Brain microvascular endothelial cell (primary cell): ENCODE data around the gene IRF2BPL.

Source experiments
- DNase-seq: peaks from one replicate; pipeline ENCODE4 v3.0.0-alpha.2; 2020
- H3K27ac ChIP-seq: fragments of 250-450 bp; sonication (Bioruptor Pico); 2 replicates; pipeline ENCODE4 v1.5.1; 2020; ENCODE audit warnings: mild to moderate bottlenecking, moderate library complexity
- H3K27me3 ChIP-seq: fragments of 250-450 bp; sonication (Bioruptor Pico); replicated peaks from 2 replicates; pipeline ENCODE4 v1.5.1; 2020; ENCODE audit warnings: mild to moderate bottlenecking
- H3K36me3 ChIP-seq: fragments of 250-450 bp; sonication (Bioruptor Pico); replicated peaks from 2 replicates; pipeline ENCODE4 v1.5.1; 2020; ENCODE audit warnings: mild to moderate bottlenecking
- H3K4me3 ChIP-seq: 2 replicates; pipeline ENCODE4 v1.5.1; 2011; ENCODE audit warnings: low read depth, mild to moderate bottlenecking, control low read depth, low read length, moderate library complexity
- CTCF ChIP-seq: IDR thresholded peaks from 2 replicates; pipeline ENCODE4 v1.5.1; 2011; ENCODE audit warnings: low read depth, mild to moderate bottlenecking, moderate library complexity, low read length, control low read depth, inconsistent platforms; ENCODE audit errors: missing control alignments
- in situ Hi-C: cut with HindIII; loops from 2 replicates; pipeline ENCODE4 v1.10.0; 2017; ENCODE audit warnings: low sequenced_read_pairs, low pct_ligation_motif_present

IRF2BPL gene

GRCh38 chr14:77002889-77003288, 25.6 kb downstream of the IRF2BPL start:
- no peak for TF ChIP-seq CTCF
- Histone ChIP-seq H3K27me3 (no peaks in the 10 kb centered on the region), H3K4me3 (no peak overlapping the region), H3K27ac (no peak overlapping the region), H3K36me3 (no peaks in the 10 kb centered on the region)
- in situ Hi-C loops, result no loop called here
- DNase-seq, result no peak

DNA sequence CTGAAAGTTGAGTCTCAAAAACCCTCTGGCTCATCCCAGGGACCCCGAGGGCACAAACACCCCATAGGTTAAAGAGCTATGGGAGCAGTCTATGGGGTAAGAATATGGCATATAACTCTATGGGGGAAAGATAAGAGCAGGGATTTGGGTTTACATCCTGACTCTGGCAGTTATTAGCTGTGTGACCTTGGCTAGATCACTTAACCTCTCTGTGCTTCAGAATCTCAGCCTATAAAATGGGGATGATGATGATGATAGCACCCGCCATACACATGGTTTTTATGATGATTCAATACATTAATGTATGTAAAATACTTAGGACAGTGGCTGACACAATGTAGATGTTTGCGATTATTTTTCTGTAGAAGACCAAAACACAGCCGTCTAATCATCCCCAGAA, 26.2 kb downstream of the IRF2BPL start:
- DNase-seq, result no peak
- in situ Hi-C loops, result no loop called here
- no peak overlapping the region for H3K27ac ChIP-seq
- H3K36me3 ChIP-seq, result no peaks in the 10 kb centered on the region
- no peaks in the 10 kb centered on the region for H3K27me3 ChIP-seq
- H3K4me3 ChIP-seq, result no peak overlapping the region
- TF ChIP-seq CTCF, result no peak

- no peak for DNase-seq
- Histone ChIP-seq H3K27me3 (no peaks in the 10 kb centered on the region), H3K27ac (no peak overlapping the region), H3K36me3 (no peaks in the 10 kb centered on the region), H3K4me3 (no peak overlapping the region)
- in situ Hi-C loops, result no loop called here
- TF ChIP-seq CTCF, result no peak
Observed at GRCh38 chr14:77000340-77001270, 27.9 kb downstream of the IRF2BPL start.

GRCh38 chr14:76998910-76999309, 29.6 kb downstream of the IRF2BPL start:
- no peak for TF ChIP-seq CTCF
- in situ Hi-C loops, result no loop called here
- no peak overlapping the region for H3K27ac ChIP-seq

GRCh38 chr14:76997257-76997970, 31.1 kb downstream of the IRF2BPL start:
- no peak for TF ChIP-seq CTCF
- in situ Hi-C loops, result no loop called here
- no peaks in the 10 kb centered on the region for H3K27me3 ChIP-seq
- no peak for DNase-seq
- no peak overlapping the region for H3K4me3 ChIP-seq
- no peaks in the 10 kb centered on the region for H3K36me3 ChIP-seq
- H3K27ac ChIP-seq, result no peak overlapping the region

More at GRCh38 chr14:76998910-76999309, 29.6 kb downstream of the IRF2BPL start:
- no peak for DNase-seq
- no peaks in the 10 kb centered on the region for H3K36me3 ChIP-seq
- no peak overlapping the region for H3K4me3 ChIP-seq
- H3K27me3 ChIP-seq, result no peaks in the 10 kb centered on the region
